ENCODE data around the gene CAPN3. TPM values are rescaled to one million over a fixed set of nuclear protein-coding genes. Genes with fewer than 3 reads are reported as not detected.

Gene CAPN3
- polyA plus RNA-seq, 1 donor from 2014 or later = 1.5 TPM

GRCh38 chr15:42358141-42358540, 1.2 kb upstream of the CAPN3 start:
- no peaks in the 10 kb centered on the region for H3K36me3 ChIP-seq (ENCODE audit: insufficient read depth, low read length)

GRCh38 chr15:42359985-42360384, 684 bp downstream of the CAPN3 start:
- Histone ChIP-seq H3K27ac (ENCODE audit: low read length) (no peak overlapping the region), H3K9me3 (ENCODE audit: low read length) (no peaks in the 10 kb centered on the region), H3K79me2 (replicated peaks; ENCODE audit: insufficient read depth, low read length) (no peaks in the 10 kb centered on the region), H2AFZ (ENCODE audit: low read depth, low read length) (no peak overlapping the region), H3K9me2 (ENCODE audit: insufficient read depth, low read length) (no peaks in the 10 kb centered on the region), H3K27me3 (ENCODE audit: insufficient read depth, low read depth, low read length) (no peaks in the 10 kb centered on the region), H4K20me1 (ENCODE audit: insufficient read depth) (no peaks in the 10 kb centered on the region), H3K9ac (ENCODE audit: low read length) (no peak overlapping the region), H3K4me2 (ENCODE audit: low read length) (no peak overlapping the region), H3K4me3 (ENCODE audit: low read length) (no peak overlapping the region), H3F3A (ENCODE audit: insufficient read depth, low read length, poor library complexity, severe bottlenecking) (no peaks in the 10 kb centered on the region), H3K36me3 (ENCODE audit: insufficient read depth, low read length) (no peaks in the 10 kb centered on the region)
- TF ChIP-seq EZH2 (IDR thresholded peaks at IDR 0.05; ENCODE audit: borderline replicate concordance, insufficient read depth, low read length, poor library complexity, severe bottlenecking) = no peak

More at GRCh38 chr15:42358141-42358540, 1.2 kb upstream of the CAPN3 start:
- H3K27me3 ChIP-seq (ENCODE audit: insufficient read depth, low read depth, low read length) = no peaks in the 10 kb centered on the region
- no peak overlapping the region for H3K4me3 ChIP-seq (ENCODE audit: low read length)
- H3K4me2 ChIP-seq (ENCODE audit: low read length) = no peak overlapping the region
- no peaks in the 10 kb centered on the region for H3K9me3 ChIP-seq (ENCODE audit: low read length)
- no peaks in the 10 kb centered on the region for H3K9me2 ChIP-seq (ENCODE audit: insufficient read depth, low read length)
- TF ChIP-seq MXI1 (conservative IDR thresholded peaks at IDR 0.05; ENCODE audit: poor library complexity, severe bottlenecking) (no peak), EP300 (conservative IDR thresholded peaks at IDR 0.05; ENCODE audit: poor library complexity, severe bottlenecking) (no peak)
- H3K27ac ChIP-seq (ENCODE audit: low read length) = no peak overlapping the region
- no peaks in the 10 kb centered on the region for H3F3A ChIP-seq (ENCODE audit: insufficient read depth, low read length, poor library complexity, severe bottlenecking)
- H2AFZ ChIP-seq (ENCODE audit: low read depth, low read length) = no peak overlapping the region
- no peak overlapping the region for H3K9ac ChIP-seq (ENCODE audit: low read length)
- H4K20me1 ChIP-seq (ENCODE audit: insufficient read depth) = no peaks in the 10 kb centered on the region
- no peaks in the 10 kb centered on the region for H3K79me2 ChIP-seq (replicated peaks; ENCODE audit: insufficient read depth, low read length)

GRCh38 chr15:42360535-42361112, 1.3 kb downstream of the CAPN3 start:
- Histone ChIP-seq H3K9me3 (ENCODE audit: low read length) (no peaks in the 10 kb centered on the region), H3K9me2 (ENCODE audit: insufficient read depth, low read length) (no peaks in the 10 kb centered on the region), H3K27me3 (ENCODE audit: insufficient read depth, low read depth, low read length) (no peaks in the 10 kb centered on the region), H4K20me1 (ENCODE audit: insufficient read depth) (no peaks in the 10 kb centered on the region), H3K36me3 (ENCODE audit: insufficient read depth, low read length) (no peaks in the 10 kb centered on the region), H3K4me3 (ENCODE audit: low read length) (no peak overlapping the region), H3F3A (ENCODE audit: insufficient read depth, low read length, poor library complexity, severe bottlenecking) (no peaks in the 10 kb centered on the region), H2AFZ (ENCODE audit: low read depth, low read length) (no peak overlapping the region), H3K79me2 (replicated peaks; ENCODE audit: insufficient read depth, low read length) (no peaks in the 10 kb centered on the region), H3K4me2 (ENCODE audit: low read length) (no peak overlapping the region), H3K27ac (ENCODE audit: low read length) (no peak overlapping the region), H3K9ac (ENCODE audit: low read length) (no peak overlapping the region)
- TF ChIP-seq REST (IDR thresholded peaks at IDR 0.05; ENCODE audit: borderline replicate concordance) (no peak), SMC3 (conservative IDR thresholded peaks at IDR 0.05; ENCODE audit: poor library complexity) (no peak), TAF1 (IDR thresholded peaks at IDR 0.05; ENCODE audit: low read depth) (no peak), EZH2 (IDR thresholded peaks at IDR 0.05; ENCODE audit: borderline replicate concordance, insufficient read depth, low read length, poor library complexity, severe bottlenecking) (no peak), EP300 (conservative IDR thresholded peaks at IDR 0.05; ENCODE audit: poor library complexity, severe bottlenecking) (no peak), CTCF (IDR thresholded peaks at IDR 0.05; ENCODE audit: poor library complexity, severe bottlenecking) (no peak), RAD21 (conservative IDR thresholded peaks at IDR 0.05) (no peak), POLR2AphosphoS5 (IDR thresholded peaks at IDR 0.05) (no peak), MXI1 (conservative IDR thresholded peaks at IDR 0.05; ENCODE audit: poor library complexity, severe bottlenecking) (no peak)
